Suppressor macrophage treated with lipopolysaccharide for 1 hour (primary cell): ENCODE measurements around the gene TCF20.

Source experiments
- DNase-seq, 3 donors: peaks; one replicate each; pipeline ENCODE4 v3.0.0-alpha.2; 2020 to 2022

The TCF20 gene

GRCh38 chr22:42270510-42271190 is at the start of gene TCF20:
TCF20 (minus strand) TSS chr22:42270653; CDS start chr22:42215305, 55,348 bp downstream.
- peak; percentile 90 to 95 (median 93) for DNase-seq

- DNase-seq = peak; percentile 18 to 37 (median 31)
Measured at GRCh38 chr22:42319386-42319785, 48.9 kb upstream of the TCF20 start.

GRCh38 chr22:42318967-42319366 is 48.5 kb upstream of the TCF20 start:
- no peak for DNase-seq

DNA sequence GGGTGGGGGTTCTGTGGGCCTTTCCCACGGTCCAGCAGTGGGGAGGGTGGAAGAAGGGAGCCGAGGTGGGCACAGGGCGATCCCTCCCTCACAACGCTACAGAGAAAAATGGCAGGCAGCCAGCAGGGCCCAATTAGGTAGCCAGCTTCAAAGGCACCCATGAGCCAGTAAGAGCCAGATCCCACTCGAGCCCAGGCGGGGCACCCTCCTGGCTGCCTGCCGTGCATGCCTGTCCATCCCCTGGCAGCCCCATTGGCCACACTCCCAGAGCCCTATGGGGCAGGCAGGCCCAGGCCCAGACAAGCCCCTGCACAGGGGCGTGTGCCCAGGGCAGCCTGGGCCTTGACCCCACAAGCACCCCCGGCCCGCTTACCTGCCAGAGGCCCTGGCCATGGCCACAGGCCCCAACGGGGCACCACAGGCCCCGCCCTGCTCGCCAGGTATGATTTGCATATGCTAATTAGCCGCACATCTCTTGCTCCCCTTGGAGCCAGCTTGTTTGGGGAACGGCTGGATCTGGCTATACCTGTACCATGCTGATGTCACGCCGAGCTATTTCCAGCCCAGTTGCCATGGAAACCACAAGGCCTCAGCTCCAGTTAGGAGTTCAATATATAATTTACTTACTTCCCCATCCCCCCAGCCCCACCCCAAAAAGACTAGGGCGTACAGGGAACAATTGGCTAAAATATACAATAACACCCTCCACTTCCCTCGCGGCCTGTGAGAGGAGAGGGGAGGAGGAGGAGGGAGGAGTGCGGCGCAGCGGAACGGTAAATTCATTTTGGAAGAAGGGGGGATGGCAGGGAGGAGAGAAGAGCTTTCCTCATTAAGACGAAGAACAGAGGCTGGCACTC is 47.5 kb upstream of the TCF20 start:
- no peak for DNase-seq

GRCh38 chr22:42317008-42317407 is 46.6 kb upstream of the TCF20 start:
- peak in 1 of 3 donors; percentile 5 for DNase-seq

DNA sequence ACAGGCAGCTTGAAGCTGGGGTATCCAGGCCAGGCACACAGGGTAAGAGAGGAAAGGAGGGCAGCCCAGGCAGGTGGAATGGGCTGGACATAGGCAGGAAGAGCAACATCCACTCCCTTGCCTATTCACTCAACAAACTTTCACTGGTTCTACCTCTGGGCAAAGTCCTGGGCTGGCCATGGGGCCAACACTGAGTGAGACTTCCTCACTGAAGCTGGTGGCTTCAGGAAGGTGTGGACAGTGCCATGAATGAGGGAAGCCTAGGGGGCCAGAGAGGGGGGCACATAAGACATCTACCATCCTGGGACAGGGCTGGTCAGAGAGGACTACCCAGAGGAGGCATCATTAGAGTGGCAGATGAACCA is 44.9 kb upstream of the TCF20 start:
- DNase-seq = no peak

- DNase-seq = no peak
Measured at GRCh38 chr22:42314709-42315391, 44.4 kb upstream of the TCF20 start.

- peak; percentile 50 to 70 (median 56) for DNase-seq
Measured at GRCh38 chr22:42313804-42314581, 43.5 kb upstream of the TCF20 start.

- no peak for DNase-seq
Measured at GRCh38 chr22:42313204-42313603, 42.8 kb upstream of the TCF20 start.

DNA sequence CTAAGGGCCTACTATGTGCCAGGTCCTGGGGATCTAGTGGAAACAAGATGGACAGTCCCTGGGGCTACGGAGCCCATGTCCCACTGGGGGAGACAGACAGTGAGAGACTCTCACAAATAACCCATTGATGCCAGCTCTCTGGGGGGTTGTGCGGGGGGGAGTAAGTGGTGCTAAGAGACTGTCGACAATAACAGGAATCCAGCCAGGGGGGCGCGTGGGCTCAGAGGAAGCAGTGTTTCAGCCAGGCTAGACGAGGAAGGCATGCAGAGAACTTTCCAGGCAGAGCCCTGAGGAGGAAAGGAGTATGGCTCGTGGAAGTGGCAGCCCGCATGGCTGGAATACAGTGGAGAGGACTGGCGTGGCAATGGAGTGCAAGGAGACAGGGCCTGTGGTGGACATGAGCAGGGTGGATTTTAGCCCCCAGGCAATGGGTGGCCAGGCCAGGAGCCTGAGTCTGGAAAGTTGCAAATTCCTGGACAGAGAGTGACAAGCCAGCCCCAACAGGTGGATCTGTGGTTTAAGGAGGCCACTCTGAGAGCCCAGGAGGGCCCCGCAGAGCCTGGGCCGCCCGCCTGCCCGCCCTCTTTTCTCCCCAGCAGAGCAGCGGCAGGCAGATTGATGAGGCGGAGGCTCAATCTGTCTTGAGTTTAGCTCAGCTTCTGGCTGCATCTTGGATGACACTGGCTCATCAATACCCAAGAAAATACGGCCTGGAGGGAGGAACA is 40.0 kb upstream of the TCF20 start:
- DNase-seq = no peak

DNA sequence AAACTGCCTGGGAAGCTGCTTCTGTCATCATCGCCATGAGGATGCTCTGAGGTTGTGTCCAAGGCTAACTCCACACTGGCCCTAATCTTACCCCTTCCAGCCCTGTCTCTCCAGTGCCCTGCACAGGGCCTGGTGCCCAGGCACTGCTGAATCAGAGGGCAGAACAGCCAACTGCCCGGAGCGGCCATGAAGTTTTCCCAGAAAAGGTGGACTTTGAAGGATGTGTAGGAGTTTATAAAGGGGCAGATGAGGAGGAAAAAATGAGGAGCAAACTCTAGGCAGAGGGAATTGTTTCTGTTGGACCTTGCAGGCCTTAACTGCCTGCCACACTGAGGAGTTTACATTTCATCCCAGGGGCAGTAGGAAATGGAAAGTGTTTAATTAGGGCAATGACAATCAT is 39.4 kb upstream of the TCF20 start:
- DNase-seq = no peak

DNA sequence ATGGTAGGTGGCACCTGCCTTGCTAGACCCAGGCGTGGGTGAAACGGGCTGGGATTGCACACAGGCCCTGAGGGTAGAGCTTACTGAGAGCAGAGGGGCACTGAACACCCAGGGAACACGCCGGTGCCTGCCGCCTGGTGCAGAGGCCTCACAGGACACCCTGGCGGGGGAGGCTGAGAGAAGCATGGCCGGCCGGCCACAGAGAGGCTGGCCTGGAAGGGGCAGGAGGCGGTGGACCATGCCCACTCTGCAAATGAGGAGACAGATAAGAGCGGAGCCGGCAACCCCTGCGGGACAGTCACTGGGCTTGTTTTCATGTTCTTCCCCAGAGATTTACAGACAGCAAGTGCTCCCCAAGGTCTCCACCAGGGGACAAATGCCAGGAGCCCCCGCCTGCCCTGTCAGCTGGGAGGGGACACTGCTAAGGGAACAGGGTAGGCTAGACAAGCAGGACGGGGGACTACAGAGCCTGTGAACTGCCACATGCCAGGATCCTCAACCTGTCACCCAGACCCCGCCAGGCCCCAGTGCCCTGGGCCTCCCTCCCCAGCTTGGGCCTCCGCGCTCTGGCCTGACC is 38.5 kb upstream of the TCF20 start:
- DNase-seq = no peak

GRCh38 chr22:42307806-42308563 is 37.5 kb upstream of the TCF20 start:
- no peak for DNase-seq

DNA sequence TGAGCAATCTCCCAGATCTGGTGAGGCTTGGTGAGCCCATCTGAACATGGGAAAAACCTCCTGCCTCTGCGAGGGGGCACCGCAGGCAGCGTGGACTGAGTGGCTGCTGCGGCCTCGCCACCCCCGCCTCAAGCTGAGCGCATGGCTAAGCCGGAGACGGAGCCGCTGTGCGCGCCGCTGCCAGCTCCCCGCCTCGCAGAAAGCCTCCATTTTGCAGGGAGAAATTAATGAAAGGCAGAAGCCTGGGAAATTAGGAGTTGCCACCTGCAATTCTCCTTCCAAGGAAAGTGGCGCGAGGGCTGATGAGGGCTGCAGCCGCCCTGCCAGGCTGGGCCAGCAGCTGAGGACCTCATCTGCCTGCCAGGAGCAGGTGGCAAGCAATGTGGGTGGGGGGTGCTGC is 35.6 kb upstream of the TCF20 start:
- DNase-seq = no peak

DNA sequence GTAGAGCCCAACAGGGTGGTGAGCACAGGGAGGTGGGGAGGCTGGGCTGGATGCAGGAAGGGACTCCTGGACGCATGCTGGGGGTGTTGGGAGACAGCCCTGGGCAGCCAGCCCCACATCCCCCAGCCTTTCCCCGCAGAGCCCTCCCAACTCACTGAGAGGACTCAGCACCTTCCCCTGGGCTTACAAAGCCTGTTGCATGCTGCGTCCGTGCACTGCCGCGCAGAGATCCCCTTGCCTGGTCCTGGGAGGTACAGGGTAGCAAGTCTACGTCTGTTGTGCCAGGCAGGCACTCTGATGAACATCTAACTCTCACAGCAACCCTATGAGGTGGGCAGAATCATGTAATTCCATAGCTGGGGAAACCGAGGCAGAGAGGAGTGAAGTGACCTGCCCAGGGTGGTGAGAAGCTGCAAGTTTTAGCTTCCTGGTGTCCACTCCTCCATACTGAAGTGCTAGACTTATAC is 33.9 kb upstream of the TCF20 start:
- DNase-seq = no peak

GRCh38 chr22:42303396-42304323 is 33.2 kb upstream of the TCF20 start:
- no peak for DNase-seq

GRCh38 chr22:42301742-42302102 is 31.3 kb upstream of the TCF20 start:
- no peak for DNase-seq

DNA sequence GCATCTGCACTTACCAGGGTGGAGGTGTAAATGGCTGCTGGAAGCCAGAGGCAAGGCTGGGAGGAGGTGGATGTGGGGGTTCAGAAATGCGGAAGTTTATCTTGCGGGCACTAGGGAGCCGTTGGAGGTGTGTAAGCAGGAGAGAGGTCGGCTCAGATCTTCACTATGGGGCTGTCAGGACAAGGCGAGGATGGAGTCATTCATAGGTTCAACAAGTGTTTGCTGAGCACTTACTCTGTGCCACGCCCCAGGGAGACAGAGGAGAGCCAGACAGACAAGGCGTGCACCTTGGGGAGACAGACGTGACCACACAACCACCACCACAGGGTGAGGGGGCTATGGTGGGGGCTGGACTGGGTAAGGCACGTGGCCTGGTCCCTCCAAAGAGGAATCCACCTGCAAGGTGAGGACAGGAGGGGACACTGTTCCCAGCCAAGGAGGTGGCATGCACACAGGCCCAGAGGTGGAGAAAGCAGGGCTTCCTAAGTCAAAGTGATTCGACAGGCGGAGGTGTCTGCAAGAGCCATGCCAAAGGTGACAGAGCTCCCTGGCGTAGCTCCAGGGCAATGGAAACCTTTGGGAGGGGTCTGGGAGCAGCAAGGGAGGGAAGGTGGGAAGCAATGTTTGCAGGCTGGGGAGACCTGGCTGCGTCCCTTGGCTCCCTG is 30.8 kb upstream of the TCF20 start:
- peak in 1 of 3 donors; percentile 41 for DNase-seq
